CD4-positive, alpha-beta T cell treated with Interferon alpha-2 for 1 hour (primary cell): ENCODE data around the gene ARHGAP4.
A peak's percentile ranks its signal among the peaks of the same experiment; 100 is the strongest.

ENCODE experiments used
- DNase-seq, 2 donors: peaks; one replicate each; pipeline ENCODE4 v3.0.0-alpha.2; 2020 to 2022

The ARHGAP4 gene

DNA sequence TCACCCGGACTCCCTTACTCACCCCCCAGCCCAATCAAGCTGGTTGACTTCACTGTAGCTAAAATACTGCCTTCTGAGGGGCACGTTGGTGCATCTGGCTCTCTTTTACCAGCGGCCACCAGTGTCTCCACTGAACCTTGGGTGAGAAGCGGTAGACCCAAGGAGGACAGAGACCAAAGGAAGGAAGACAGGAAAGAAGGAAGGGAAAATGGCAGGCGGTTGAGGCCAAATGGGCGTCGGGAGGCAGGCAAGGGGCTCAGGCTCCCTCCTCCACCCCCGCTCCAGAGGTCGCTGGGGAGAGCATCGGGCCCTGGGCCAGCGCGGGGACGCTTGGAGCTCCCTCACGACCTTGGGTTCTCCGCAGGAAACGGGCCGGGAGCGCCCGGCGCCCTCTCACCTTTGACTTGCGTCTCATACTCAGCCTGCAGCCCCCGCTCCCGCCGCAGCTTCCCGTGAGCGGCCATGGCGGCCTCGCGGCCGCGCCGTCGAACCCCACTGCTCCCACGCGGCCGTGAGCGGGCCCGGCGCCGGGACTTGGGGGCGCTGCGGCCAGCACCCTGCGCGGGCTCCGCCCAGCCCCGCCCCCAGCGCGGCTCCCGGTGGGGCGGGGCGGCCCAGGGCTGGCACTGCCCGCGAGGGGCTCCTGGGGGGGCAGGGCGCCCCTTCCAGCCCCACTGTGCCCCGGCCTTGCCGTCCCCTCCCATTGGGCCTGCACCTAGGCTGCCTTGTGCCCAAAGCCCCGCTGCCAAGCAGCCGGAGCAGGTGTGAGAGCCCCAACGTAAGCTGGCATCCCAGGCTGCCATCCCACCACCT lies at the start of gene ARHGAP4:
Gene ARHGAP4, minus strand, starts transcription at position 526 of the 813 bp plus-strand sequence. Its CDS starts 62 bp downstream, at position 464.
- peak; percentile 28 to 55 for DNase-seq

DNA sequence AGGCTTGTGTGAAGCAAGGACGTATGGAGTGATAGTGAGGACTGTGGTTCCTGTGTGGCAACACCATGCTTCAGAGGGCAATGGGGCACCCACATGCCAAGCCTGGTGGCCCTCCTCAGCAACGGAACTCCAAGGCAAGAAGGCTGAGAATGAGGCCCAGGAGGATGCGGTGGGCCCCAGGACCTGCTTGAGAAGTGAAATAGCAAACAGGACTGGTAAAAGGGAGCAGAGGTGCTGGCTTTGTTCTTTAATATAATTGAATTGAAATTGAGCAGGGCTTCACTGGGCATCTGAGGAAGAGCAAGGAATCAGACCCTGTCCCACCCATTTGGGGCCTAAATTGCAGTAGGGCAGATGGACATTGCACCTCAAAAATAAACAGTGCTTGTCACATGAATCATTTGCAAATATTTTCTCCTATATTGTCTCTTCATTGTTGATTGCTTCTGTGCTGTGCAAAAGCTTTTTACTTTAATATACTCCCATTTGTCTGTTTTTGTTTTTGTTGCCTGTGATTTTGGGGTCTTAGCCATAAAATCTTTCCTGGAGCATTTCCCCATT lies 48.7 kb upstream of the ARHGAP4 start:
- no peak for DNase-seq

DNA sequence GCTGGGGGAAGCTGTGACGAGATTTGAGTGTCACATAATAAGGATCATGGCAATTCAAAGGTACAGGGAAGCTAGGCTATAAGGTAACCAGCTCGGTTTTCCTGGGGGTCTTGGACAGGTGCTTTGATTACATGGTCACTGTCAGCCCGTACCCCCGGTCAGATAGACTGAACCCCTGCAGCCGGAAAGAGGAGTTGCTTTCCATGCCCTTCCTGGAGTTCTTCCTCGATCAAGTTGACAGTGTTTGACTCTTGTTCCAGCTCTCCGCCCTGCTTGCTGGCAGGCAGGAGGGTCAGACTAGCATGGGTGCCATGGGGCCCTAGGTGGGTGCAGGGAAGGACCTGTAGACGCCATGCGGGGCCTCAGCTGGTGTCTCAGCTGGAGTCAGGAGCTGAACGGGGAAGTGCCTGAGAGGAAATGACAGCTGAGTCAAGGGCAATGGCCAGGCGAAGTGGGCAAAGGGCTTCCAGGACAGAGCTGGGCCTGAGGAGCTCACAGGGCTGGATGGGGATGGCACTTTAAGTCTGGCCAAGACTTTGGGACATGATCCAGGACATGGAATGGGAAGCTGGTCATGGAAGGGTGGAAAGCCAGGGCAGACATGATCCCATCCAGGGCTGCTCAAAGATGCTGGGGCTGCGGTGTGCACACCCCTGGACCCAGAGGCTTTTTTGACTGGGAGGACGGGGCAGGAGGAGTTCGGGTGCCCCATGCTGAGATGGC lies 48.1 kb upstream of the ARHGAP4 start:
- no peak for DNase-seq

DNA sequence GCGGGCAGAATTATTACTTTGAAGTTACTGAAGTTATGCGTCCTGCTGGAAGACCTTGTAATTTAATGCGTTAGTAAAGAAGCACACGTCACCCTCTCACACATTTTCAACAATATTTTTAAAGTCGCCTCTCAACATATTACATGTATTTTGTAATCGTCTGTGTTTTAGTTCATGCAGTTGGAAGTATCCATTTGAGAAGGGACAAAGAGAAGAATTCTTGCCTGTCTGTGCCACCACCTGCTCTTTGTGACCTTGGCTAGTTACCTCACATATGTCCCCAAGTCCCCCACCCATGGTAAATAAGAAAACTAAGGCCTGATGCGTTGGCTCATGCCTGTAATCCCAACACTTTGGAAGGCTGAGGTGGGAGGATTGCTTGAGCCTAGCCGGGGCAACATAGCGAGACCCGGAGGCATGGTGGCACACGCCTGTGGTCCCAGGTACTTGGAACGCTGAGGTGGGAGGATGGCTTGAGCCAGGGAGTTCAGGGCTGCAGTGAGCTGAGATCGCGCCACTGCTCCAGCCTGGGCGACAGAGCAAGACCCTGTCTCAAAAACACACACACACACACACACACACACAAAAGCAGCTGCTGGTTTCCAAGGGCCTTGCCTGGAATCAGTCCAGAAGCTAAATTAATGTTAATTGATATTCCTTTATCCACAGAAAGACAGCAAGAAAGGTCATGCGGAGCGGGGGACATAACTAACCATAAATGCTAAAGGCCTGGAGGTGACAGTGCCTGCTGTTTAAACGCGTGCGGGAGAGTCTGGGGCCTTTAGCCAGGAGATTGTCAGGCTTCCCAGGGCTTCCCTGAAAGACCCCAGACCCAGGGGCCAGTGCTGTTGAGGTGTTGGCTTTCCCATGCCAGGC lies 47.3 kb upstream of the ARHGAP4 start:
- no peak for DNase-seq

DNA sequence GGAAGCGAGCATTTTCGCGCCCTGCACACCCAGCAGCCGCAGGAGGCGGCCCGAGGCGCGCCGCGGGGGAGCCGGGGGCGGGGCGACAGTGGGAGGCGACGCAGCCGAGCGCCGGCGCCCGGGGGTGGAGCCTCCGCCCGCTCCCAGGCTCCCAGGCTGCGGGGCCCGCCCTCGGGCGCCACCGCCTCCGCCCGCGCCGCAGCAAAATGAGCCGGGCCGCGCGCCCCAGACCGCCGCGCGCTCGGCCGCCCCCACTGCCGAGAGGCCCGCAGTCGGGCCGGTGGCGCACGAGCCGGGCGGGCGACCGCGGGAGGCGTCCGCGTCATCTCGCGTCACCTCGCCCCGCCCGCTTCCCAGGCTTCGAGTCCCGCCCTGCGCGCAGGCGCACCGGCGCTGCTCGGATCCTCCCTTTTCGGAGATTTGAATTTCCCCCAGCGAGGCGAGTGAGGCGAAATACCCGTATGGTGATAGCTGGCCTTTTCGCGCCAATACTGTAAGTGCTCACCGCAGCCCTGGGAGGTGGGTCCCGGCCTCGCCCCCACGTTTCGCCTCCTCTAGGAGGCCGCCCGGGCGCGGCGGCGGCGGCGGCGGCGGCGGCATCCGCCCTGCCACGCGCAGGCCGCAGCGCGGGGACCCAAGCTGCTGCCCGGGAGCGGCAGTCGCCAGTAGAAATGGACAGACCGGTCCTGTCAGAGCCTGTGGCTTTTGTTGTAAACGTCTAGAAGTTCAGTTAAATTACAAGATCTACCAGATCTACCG lies 46.5 kb upstream of the ARHGAP4 start, which contains the start of gene TMEM187:
Gene TMEM187, plus strand, starts transcription at position 387 of the 759 bp plus-strand sequence. CDS start 9,309 bp downstream, outside the sequence.
- peak; percentile 90 to 92 for DNase-seq

DNA sequence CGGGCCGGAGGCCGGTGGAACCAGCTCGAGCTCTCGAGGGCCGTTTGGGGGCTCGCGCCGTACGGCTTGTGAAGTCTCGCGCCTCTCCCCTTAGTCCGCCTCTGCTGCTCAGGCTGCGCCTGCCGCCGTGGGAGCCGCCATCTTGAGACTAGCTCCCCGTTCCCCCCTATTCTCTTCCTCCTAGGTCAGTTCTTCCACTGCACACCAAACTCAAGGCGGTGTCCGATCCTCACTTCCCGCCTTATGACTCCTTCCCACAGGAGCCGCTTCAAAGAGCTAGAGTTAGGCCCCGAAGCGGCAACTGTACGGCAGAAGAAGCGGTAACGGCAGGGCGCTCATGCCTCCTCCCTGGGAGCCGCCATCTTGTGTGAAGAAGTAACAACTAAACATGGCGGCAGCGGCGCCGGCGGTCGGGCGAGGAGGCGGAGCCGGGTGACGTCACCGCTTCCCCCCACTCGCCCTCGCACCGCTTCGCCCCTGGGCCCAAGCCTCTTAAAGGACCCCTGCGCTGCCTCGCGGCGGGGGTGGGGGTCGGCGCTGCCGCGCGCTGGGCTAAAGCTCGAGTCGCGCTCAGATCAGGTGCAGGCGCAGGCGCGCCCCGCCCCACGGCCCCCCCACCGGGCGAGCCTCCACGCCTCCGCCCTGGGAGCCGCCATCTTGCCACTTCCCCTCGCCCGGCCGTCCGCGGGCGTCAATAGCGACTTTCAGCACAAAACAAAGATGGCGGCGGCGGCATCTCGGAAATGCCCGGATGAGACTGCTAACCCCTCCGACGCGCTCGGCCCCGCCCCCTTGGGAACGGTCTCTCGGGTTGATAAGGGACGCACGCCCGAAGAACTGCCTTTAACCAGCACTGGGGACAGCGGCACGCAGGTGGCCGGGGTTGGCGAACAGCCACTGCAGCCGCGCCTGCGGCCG lies 45.6 kb upstream of the ARHGAP4 start, which contains the start of gene HCFC1:
Gene HCFC1, minus strand, starts transcription at position 369 of the 918 bp plus-strand sequence. CDS start 978 bp downstream, outside the sequence.
- peak; percentile 93 to 94 for DNase-seq

DNA sequence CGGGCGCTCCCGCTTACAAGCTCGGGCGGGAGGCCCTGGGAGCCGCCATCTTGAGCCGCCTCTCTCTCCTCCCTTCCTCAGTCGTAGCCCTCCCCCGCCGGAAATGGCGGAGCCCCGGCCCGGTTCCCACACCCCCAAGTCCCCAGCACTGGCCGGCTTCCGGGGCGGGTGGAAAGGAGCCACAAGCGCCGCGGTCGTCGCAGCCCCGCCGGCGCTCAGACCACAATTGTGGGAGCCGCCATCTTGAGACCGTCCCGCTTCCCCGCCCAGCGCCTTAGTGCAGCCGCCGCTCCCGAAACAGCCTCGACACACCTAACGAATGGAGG lies 45.0 kb upstream of the ARHGAP4 start:
- DNase-seq, result peak; percentile 91 to 93

DNA sequence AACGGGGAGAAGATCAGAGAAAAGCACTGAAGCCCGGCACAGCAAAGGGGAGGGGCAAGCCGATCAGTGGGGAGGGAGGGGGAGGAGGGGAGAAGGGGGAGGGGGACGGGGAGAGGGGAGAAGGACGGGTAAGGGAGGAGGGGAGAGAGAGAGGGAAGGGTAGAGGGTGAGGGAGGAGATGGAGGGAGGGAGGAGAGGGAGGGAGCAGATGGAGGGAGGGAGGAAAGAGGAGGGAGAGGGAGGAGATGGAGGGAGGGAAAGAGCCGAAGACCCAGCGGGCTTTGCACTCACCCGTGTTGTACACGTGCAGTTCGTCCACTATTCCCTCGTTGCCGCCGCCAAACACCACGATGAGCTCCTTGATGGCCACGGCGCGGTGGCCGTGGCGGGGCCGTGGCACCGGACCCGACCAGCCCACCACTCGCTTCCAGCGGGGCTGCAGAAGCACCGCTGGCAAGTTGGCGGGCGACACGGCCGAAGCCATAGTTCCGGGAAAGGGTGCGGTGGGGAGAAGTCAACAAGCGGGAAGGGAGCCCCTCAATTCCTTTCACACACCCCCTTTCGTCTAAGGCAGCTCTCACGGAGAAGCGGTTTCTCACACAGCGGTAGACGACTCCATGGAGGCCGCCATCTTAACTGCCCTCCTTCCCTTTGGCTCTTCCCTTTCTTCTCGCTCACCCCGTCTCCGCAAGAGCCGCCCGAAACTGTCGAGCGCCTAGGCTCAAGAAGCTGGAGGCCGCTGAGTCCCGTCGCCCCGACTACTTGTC lies 44.5 kb upstream of the ARHGAP4 start:
- DNase-seq, result peak; percentile 36 to 60

DNA sequence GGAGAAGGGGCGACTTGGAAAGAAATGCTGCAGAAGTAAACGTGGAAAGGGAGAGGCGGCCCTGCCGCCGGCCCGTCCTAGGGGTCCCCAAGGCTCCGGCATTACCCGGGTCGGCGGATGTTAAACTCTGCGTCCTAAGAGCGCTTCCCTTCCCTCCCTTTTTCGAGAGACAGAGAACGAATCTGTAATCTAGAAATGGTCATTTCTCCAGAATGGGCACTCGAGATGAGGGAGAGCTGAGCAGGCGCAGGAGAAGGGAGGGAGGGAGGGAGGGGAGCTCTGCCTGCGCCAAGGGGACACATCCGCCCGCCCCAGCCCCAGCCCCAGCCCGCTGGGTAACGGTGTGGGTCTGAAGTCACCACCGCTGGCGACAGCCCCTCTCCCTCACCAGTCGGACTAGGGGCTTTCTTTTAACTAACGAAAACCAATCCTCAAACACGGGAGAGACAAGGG lies 43.9 kb upstream of the ARHGAP4 start:
- no peak for DNase-seq

DNA sequence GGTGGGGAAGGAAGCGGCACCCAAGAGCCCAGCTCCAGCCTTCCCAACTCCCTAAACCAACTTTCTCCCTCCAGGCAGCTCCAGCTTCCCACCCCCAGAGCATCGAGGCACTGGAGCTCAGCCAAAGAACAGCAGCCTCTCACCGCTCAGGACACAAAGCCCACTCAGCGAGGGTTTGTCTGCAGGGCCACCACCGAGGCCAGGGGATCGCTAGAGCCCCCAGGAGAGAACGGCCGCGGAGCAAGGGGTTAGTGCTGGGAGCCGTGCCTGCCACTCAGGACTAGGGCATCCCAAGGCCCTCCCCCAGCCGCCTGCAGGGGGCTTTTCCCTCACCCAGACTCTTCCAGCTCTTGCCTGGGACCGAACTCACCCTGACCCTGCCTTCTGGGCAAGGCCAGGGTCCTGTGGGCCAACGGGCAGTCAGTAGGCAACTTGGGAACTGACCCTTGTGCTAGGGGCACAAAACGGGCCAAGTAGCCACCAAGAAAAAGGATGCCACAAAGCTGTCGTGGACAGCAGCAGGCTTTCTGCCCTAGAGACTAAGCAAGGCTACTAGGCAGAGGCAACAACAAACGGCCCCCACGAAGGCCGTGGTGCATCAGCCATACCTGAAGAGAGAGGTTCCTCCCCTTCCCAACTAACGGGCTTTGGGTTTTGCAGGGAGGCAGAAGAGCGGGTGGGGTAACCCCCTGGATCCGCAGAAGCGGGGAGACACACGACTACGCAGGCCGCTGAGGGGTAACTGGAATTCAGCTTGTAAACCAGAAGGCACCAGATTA lies 43.2 kb upstream of the ARHGAP4 start:
- no peak for DNase-seq

DNA sequence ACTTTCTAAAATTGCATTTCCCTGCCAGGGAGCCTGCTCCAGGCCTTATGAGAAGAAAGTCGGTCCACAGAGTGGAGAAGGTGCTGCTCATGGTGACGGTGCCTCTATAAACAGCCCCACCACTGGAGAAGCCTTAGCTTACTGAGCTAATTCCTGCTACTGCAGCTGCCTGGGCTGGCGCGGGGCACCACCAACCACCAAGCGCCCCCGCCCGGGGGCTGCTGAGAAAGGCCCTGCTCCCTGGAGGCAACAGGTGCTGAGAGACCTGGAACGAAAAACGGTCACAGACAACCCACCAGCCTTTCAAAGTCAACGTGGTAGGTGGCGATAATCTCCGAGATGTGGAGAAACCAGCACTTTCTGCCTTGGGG lies 42.7 kb upstream of the ARHGAP4 start:
- peak; percentile 60 to 64 for DNase-seq

DNA sequence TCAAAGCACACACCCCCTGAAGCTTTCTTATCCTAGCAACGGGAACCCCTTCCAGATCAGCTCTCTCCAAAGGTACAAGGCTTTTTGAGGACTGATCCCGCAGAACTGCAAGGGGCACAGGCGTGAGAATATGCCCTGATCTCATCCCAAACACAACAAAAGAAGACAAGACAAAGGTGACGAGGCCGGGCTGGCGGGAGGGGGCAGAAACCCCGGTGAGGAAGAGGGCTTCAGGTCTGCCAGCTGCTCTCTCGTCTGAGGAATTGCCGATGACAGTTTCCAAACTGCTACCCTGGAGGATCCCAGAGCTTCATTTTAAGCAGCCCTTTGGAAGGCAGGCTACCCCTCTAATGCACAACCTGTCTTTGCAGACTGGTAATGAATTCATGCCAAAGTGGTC lies 42.2 kb upstream of the ARHGAP4 start:
- no peak for DNase-seq

DNA sequence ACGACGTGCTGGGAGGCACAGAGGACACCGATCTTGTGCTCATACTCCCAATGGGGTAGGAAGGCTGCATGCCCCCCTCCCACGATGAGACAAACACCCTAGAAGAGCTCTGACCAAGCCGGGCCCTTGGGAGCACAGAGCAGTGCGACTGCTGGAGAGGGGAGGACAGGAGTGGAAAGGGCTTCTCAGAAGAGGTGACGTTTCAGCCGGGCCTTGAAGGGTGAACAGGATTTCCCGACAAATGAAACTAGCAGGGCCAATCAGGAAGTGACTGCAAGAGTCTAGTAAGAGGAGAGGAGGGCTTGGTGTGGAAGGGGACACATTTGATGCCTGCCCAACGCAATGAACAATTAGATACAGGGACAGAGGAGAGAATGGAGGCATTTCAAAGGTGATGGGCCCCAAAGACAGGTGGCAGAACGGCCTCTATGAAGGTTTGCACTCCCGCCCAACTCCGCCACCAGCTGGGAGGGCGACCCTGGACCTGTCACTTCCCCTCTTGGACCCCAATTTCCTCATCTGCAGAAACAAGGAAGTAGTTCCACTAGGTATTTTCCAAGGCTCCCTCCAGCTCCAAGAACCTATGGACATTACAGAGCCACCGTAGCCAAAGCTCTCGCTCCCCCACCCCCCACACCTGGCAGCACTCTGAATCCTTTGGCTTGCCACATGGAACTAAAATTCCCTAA lies 41.6 kb upstream of the ARHGAP4 start:
- DNase-seq, result peak; percentile 80 to 86

DNA sequence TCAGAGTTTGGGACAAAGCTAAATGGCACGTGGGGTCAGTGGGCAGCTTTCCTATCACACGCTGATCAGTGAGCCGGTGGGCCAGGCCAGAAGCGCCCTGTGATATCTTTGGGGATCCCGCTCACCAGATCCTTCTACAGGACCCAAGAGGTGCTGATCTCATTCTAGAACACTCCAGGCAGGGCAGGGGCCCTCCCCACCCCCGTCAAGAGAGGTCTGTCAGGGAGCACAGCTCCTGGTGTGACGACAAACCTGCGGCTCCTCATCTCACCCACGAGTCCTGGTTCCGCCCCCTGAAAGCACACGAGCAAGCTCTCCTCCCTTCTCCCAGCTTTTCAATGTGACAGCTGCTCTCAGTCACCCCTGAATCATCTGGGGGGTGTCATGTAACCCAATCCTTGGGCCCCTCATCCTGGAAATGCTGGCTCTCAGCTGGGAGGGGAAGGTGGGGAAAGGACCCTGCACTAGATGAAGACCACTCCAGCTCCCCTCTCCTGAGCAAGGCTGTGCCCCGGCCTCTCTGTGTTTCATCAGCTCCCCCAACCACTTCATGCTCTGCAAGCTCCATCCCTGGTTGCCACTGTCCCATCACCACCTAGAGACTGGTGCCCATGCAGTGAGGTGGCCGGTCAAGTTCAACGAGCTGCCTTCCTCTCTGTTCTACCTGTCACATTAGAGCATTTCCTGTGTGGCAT lies 40.9 kb upstream of the ARHGAP4 start:
- peak; percentile 56 to 65 for DNase-seq

DNA sequence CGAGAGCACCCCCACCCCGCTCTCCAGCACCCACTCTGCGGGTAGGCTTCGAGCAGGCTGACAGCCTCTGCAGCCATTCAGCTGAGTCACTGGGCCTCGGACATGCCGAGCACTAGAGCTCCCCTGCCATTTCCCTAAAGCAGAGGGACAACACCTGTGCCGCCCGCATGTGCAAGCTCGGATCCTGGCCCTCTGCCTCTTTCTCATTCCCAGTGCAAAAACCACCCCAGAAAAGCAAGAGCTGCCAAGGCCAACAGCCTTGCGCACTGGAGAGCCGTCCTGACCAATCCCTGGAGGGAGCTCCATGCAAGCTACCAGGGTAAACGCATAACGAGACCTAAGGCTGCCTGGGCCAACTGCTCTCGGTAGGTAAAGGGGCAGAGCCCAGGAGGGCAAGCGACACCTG lies 40.2 kb upstream of the ARHGAP4 start:
- no peak for DNase-seq

DNA sequence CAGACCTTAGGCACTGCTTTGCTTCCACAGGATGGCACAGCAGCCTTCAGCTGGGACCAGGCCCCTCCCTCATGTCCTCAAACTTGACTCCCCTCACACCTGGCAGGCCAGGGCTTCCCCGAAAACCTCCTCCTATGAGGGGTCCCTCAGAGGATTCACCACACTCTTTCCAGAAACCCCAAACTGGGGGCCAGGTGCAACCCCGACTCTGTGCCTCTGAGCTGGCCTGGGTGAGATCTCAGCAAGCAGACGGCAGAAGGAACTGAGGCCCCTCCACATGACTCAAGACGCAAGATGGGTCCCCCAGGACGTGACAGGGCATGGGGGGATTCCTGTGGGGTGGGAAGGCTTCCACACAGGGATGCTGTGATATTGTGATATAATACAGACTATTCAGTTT lies 39.3 kb upstream of the ARHGAP4 start:
- no peak for DNase-seq

DNA sequence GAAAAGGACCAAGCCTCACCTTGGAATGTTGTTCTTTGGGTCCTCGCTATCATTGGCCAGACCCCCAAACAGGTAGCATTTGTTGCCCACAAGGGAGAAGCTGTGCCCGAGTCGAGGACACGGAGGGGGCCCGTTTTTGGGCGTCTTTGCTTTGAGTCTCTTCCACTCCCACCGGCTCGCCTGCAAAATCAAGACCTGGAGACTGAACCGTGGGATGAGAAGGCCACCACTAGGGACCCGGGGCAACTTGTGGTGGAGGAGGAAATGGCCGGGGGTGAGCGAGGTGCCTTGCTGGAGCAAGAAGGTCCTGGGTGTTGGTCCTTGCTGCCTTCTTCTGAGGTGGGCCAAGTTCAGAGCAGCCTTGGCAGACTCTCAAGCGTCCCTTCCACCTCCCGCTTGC lies 38.0 kb upstream of the ARHGAP4 start:
- no peak for DNase-seq

DNA sequence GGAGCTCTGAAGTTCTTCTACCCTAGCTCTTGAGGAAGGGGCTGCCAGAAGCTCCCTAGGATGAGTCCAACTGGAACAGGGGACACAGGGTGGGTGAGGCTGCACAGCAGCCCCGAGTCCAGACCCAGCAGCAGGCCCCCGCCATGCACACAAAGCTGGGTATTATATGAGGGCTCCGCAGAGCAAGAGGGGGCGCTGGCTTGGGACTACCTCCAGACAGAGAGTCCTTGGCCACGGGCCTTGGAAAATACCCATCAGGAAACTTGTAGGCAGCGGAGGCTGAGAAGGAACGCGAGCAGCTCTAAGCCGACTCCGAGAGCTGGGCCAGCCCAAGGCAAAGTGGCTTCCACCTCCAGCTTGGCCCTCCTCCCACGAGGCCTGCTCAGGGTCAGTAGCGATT lies 37.5 kb upstream of the ARHGAP4 start:
- no peak for DNase-seq
